Ishikawa (cell line): ENCODE measurements around the gene PIEZO1.

Source experiments
- CEBPB ChIP-seq: IDR thresholded peaks from 2 replicates; pipeline ENCODE4 v1.6.1; 2012
- EP300 ChIP-seq: IDR thresholded peaks from 2 replicates; pipeline ENCODE4 v1.6.1; 2012; ENCODE audit warnings: borderline replicate concordance
- TAF1 ChIP-seq: IDR thresholded peaks from 2 replicates; pipeline ENCODE4 v1.6.1; 2012; ENCODE audit warnings: low read depth, mild to moderate bottlenecking
- TEAD4 ChIP-seq: IDR thresholded peaks from 2 replicates; pipeline ENCODE4 v1.6.1; 2012

- no peak for TF ChIP-seq TEAD4
- no peak for TF ChIP-seq EP300
- TF ChIP-seq TAF1, result no peak
- TF ChIP-seq CEBPB, result no peak
Observed at GRCh38 chr16:88753602-88754001, 31.4 kb downstream of the PIEZO1 start.
